HG02943 (cell line): ENCODE results near the gene SSX2IP.
A peak's percentile ranks its signal among the peaks of the same experiment; 100 is the strongest.
"Not testable (repeated sequence)": the region's sequence is repeated elsewhere in the genome, so short reads cannot be mapped to it uniquely, and the experiment has no call there.

Experiments used
- ATAC-seq: cut with Tn5 transposase; IDR thresholded peaks from one replicate; pipeline ENCODE4 v1.9.1; 2021; ENCODE audit warnings: mild to moderate bottlenecking, low read depth, moderate library complexity; ENCODE audit not compliant: unreplicated experiment

The SSX2IP gene

GRCh38 chr1:84682047-84682446, 8.2 kb downstream of the SSX2IP start:
- no peak for ATAC-seq

- ATAC-seq = no peak
Observed at GRCh38 chr1:84677415-84678099, 12.7 kb downstream of the SSX2IP start.

GRCh38 chr1:84675631-84676030, 14.6 kb downstream of the SSX2IP start:
- ATAC-seq = no peak

- no peak for ATAC-seq
Observed at GRCh38 chr1:84675106-84675505, 15.2 kb downstream of the SSX2IP start.

DNA sequence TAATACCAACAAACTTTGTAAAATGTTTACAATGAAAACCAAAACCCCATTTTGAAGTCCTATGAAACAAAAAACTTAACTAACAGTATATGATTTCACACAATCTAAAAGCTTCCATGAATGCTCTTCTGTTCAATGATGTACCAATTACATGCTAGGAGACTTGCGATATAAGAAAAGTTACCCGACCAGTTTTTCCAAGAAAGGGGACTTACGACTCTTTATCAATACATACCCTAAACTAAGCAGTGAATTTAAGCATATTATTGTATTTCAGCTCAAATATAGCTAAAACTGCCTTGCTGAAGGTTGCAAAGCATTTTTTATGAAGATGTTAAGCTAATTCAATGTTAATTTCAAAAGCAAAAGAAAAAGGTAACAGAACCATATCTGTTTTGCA, 15.6 kb downstream of the SSX2IP start:
- no peak for ATAC-seq

- ATAC-seq = no peak
Observed at GRCh38 chr1:84674021-84674420, 16.2 kb downstream of the SSX2IP start.

DNA sequence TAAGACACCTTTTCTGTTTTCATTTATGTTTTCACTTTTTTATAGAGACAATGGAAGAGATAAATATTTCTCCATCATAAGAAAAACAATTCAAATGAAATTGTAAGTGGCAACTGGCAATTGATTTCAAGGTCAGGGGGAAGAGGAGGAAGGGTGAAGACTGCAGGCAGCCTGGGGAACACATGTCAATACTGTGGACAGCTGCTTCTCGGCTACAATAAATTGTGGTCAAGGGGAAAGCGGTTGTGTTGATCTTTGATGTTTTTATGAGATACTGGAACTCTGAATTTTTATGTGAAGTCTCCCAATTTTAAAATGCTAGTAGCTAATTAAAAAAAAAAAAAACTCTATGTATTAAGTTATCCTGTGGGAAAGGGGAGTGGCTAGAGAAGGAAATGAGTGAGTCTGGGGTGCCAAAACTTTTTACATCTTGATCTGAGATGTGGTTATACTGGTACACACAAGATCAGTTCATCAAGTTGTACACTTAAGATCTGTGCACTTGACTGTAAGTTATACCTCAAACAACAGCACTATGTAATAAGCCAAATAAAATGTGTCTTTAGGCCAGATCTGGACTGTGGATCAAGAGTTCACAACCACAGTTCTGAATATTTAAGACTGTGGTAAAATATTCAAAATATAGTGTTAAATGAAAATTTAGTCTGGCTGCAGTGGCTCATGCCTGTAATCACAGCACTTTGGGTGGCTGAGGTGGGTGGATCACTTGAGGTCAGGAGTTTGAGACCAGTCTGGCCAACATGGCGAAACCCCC, 18.0 kb downstream of the SSX2IP start:
- ATAC-seq = no peak

DNA sequence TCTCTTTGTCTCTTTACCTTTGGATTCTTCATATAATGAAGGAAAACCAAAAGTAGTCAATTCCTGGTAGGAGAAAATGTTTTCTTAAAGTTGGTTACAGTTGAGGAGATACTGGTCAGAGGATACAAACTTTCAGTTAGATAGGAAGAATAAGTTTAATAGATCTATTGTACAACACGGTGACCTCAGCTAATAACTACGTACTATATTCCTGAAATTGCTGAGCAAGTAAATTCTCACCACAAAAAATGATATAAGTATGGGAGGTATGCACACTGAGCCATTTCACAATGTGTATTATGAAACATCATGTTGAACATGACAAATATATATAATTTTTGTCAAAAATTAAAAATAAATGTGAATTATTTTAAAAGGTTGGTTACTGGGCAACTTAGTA, 20.4 kb downstream of the SSX2IP start:
- no peak for ATAC-seq

- no peak for ATAC-seq
Observed at GRCh38 chr1:84668185-84668584, 22.1 kb downstream of the SSX2IP start.

GRCh38 chr1:84665703-84666317, 24.5 kb downstream of the SSX2IP start:
- no peak for ATAC-seq

- no peak for ATAC-seq
Observed at GRCh38 chr1:84653130-84653677, 37.1 kb downstream of the SSX2IP start.

- ATAC-seq = no peak
Observed at GRCh38 chr1:84644472-84644871, 45.8 kb downstream of the SSX2IP start.

GRCh38 chr1:84643183-84643582, 47.1 kb downstream of the SSX2IP start:
- ATAC-seq = no peak

GRCh38 chr1:84642774-84643173, 47.5 kb downstream of the SSX2IP start:
- no peak for ATAC-seq

GRCh38 chr1:84639731-84640130, 50.5 kb downstream of the SSX2IP start:
- not testable (repeated sequence) for ATAC-seq

DNA sequence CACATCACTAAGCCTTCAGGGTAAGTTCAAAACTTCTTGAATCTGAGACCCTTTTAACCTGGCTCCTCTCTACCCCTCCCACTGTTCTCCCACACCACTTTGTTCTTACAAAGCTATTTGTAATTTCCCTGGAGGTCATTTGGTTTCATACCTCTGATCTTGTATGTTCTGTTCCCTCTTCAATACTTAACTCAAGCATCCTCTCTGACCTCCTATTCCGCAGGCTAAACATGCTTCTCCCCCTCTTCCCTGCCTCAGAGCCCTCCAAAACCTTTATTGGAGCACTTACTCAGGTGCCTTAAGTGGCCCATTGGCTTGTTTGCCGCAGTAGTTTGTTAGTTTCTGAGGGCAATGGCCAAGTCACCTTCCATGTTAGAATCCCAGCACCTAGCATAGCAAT, 54.8 kb downstream of the SSX2IP start:
- ATAC-seq = no peak

- no peak for ATAC-seq
Observed at GRCh38 chr1:84634536-84635205, 55.6 kb downstream of the SSX2IP start.

- peak; percentile 62 for ATAC-seq
Observed at GRCh38 chr1:84632673-84633434, 57.4 kb downstream of the SSX2IP start.

- no peak for ATAC-seq
Observed at GRCh38 chr1:84632137-84632536, 58.1 kb downstream of the SSX2IP start.

GRCh38 chr1:84624876-84625275, 65.4 kb downstream of the SSX2IP start:
- no peak for ATAC-seq
